Vagina (tissue), 2 donors: ENCODE results near the gene PCNT.

Source experiments
- POLR2A ChIP-seq, 2 donors: fragments of 450-650 bp; IDR thresholded peaks; one replicate each; pipeline ENCODE4 v1.6.1; 2017; ENCODE audit warnings: antibody characterized with exemption in 2 of 2, mild to moderate bottlenecking in 2 of 2, moderate library complexity in 2 of 2
- TF ChIP-seq, protein P1 (sequence below), 3 experiments: fragments of 450-650 bp in 2 of 3; fragments of 200-600 bp in 1 of 3; sonication (generic) in 1 of 3; IDR thresholded peaks; one replicate each; pipeline ENCODE4 v1.5.1; 2017 to 2019; ENCODE audit warnings: antibody characterized with exemption in 3 of 3, mild to moderate bottlenecking in 2 of 3, moderate library complexity in 2 of 3

DNA sequence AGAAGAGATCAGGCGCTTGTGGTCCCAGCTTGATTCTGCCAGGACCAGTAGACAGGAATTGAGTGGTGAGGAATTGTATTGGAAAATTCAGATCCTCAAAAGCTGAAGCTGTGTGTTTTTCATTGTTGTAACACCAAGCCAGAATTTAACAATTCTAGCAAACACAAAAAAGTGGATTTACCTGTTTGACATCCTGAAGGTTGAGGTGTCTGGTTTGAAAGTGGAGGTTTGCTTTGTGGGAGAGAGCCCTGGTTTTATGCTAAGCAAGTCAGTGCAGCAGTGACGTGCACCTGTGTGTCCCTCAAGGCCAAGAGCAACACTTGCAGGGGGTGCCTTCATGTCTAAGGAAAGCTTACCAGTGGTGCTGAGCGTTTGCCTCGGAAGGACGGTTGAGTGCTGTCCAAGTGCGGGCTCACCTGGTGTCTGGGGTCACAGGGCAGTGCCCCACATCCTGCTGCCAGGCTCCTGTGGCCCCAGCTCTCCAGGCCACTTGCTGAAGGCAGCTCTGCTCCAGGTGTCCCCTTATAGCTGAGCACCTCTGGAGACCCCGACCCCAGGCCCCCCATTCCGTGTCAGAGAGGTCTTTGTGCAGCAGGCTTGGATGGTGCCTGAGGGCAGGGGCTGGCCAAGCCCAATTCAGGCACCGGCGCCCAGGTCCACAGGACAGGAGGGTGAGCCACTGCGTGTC is 27.7 kb downstream of the PCNT start:
- no peak for TF ChIP-seq POLR2A (IDR thresholded peaks at IDR 0.05)
- TF ChIP-seq, protein P1, sequence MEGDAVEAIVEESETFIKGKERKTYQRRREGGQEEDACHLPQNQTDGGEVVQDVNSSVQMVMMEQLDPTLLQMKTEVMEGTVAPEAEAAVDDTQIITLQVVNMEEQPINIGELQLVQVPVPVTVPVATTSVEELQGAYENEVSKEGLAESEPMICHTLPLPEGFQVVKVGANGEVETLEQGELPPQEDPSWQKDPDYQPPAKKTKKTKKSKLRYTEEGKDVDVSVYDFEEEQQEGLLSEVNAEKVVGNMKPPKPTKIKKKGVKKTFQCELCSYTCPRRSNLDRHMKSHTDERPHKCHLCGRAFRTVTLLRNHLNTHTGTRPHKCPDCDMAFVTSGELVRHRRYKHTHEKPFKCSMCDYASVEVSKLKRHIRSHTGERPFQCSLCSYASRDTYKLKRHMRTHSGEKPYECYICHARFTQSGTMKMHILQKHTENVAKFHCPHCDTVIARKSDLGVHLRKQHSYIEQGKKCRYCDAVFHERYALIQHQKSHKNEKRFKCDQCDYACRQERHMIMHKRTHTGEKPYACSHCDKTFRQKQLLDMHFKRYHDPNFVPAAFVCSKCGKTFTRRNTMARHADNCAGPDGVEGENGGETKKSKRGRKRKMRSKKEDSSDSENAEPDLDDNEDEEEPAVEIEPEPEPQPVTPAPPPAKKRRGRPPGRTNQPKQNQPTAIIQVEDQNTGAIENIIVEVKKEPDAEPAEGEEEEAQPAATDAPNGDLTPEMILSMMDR (IDR thresholded peaks at IDR 0.05): no peak
